ENCODE measurements around the gene TMEM150C.
"Not testable (repeated sequence)": the region's sequence is repeated elsewhere in the genome, so short reads cannot be mapped to it uniquely, and the experiment has no call there.

TMEM150C gene

DNA sequence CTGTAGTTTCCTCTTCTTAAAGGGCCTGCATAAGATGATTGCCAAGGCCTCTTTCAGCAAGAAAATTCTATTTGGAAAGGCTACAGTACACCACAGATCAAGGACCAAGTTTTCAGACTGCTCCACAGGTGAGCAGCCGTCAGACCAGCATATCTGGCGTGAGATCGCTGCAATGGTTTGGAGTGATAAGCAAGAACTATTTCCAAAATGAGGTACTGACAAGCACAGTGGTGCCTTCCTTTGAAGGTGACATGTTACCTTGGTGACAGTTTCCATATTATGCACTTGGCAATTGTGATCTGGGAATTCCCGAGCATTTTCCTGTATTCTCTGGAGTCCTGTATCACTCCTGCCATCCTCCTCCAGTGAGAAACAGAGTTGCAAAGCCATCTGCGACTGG lies 7.3 kb upstream of the TMEM150C start:
- no peak for DNase-seq (ENCODE audit: low read depth in 3 of 3)

DNA sequence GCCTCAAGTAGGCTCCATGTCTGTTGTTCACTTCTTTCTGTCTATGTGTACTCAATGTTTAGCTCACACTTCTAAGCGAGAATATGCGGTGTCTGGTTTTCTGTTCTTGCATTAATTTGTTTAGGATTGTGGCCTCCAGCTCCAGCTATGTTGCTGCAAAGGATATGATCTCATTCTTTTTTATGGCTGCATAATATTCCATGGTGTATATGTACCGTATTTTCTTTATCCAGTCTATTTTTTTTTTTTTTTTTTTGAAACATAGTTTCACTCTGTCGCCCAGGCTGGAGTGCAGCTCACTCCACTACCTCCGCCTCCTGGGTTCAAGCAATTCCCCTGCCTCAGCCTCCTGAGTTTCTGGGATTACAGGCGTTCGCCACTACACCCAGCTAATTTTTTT lies 5.7 kb upstream of the TMEM150C start:
- DNase-seq (ENCODE audit: low read depth in 3 of 3) = no peak

DNA sequence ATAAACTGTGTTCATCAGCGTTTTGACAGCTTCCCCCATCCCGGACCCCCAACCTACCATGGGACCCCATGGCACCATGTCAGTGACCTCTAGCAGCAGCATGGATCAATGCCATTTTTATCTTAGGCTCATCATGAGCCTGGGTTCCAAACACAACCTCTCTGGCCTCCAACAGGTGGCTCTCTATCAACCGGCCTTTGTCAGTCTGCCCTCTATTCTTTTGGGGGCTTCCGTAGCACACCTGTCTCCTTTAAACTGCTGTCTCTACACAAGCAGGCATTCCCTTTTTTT lies 721 bp upstream of the TMEM150C start:
- no peak for DNase-seq (ENCODE audit: low read depth in 3 of 3)

DNA sequence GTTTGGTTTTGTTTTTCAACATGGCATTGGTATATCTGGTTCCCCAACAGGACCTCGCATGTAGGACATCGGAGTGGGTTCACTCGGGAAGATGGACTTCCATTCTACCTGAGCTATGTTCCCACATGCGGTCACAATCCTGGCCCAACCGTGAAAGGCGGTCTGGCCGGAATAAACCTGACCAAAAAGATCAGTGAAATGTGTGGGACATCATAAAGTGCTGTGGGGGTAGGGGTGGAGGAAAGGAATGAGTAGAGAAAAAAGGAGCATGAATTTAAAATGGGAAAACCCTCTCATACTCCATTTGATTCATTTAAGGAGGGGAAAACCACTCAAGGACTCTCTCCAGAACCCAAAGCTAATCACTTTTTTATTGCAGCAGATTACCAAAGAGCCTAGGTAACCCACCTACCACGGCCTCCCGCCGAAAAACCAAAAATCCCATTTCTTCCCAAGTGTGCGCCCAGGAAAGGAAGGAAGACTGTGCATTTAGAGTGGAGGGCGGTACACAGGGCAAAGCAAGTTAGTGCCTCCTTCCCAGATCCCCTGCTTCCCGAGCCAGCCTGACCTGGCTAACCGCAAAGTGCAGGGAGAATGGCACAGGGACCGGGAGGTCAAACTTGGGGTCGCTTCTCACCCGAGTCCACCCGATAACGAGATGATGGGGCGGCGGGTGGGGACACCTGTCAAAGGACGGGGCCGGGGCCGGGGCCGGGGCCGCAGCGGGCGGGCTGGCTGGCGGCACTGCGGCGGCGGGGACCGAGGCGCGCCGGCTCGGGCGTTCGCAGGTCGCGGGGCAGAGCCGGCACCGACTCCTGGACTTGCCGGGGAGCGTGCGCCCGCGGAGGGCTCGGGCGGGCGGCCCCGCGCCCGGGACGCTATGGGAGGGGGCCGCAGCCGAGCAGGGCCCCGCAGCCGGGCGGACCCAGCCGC lies 669 bp downstream of the TMEM150C start:
- DNase-seq (ENCODE audit: low read depth in 3 of 3) = no peak

DNA sequence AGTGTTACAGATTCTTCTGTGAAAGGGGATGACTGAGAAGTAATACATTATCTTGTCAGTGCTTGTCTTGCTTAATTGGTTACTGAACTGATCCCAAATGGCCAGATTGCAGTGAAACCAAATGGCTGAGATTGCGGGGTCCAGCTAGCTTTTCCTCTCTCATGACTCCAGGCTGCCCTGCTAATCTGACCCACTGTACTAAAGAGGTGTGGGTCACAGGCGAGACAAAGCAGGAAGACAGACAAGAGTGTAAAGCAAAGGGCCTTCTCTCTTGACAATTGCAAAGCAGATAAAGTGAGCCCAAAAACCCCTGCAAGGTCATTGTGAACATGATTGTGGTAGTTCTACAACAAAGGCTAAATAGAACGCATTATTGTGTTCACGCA lies 2.1 kb downstream of the TMEM150C start:
- DNase-seq (ENCODE audit: low read depth in 3 of 3) = no peak

DNA sequence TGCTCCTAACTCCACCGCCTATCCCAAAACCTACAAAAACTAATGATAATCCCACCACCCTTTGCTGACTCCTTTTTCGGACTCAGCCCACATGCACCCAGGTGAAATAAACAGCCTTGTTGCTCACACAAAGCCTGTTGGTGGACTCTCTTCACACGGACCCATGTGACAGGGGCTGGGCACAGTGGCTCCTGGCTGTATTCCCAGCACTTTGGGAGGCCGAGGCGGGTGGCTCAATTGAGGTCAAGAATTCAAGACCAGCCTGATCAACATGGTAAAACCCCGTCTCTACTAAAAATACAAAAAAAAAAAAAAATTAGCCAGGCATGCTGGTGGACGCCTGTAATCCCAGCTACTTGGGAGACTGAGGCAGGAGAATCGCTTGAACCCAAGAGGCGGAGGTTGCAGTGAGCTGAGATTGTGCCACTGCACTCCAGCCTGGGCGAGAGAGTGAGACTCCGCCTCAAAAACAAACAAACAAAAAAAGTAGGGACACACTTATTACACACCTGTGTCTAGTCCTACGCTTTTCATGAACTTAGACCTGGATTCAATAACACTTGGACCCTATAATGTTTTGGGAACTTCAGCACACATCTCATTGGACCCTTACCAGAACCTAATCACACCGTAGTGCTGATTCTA lies 2.6 kb downstream of the TMEM150C start:
- DNase-seq (ENCODE audit: low read depth in 3 of 3) = not testable (repeated sequence)

DNA sequence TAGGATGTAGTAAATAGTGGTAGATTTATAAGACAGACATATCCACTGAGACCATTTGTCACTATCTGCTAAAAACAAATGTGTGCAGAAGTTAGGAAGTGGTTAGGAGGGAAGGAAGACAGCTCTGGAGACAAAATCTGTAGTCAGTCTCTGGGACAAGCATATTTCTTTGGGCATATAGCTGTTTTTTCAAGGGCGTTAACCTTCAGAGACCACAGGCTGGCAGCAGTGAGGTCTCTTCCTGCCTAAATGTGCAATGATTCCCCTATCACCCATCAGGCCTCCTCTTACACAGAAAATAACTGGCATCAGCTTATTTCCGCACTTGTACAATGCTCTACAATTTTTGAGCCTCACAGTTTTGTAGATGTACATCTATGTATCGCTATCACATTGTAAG lies 6.5 kb downstream of the TMEM150C start:
- no peak for DNase-seq (ENCODE audit: low read depth in 3 of 3)

DNA sequence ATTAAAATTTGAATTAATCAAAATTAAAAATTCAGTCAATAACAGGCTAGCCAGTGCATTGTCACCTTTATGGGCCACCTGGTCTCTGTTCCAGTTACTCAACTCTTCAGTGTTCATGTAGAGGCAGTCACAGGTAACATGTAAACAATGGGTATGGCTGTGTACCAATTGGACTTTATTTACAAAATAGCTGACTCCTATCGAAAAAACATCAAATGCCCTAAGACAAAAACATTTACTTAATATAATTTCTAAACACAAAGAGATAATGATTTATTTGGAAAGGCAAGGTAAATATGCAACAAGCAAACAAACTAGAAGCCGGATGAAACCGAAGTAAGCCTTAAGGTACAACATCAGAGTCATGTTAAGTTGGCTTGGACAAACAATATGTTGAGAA lies 8.8 kb downstream of the TMEM150C start:
- DNase-seq (ENCODE audit: low read depth in 3 of 3) = no peak

DNA sequence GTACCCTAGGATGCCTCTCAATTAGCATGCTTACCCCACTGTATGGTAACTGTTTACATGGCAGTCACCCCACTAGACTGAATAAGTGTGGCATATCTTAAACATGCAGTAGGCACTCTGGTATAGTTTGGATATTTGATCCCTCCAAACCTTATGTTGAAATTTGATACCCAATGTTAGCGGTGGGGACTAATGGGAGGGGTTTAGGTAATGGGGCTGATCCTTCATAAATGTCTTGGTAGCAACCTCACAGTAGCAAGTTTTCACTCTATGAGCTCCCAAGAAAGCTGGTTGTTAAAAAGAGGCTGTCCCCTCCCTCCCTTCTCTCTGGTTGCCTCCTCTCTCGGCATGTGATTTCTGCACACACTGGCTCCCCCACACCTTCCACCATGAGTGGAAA lies 10.1 kb downstream of the TMEM150C start:
- DNase-seq (ENCODE audit: low read depth in 3 of 3) = no peak

DNA sequence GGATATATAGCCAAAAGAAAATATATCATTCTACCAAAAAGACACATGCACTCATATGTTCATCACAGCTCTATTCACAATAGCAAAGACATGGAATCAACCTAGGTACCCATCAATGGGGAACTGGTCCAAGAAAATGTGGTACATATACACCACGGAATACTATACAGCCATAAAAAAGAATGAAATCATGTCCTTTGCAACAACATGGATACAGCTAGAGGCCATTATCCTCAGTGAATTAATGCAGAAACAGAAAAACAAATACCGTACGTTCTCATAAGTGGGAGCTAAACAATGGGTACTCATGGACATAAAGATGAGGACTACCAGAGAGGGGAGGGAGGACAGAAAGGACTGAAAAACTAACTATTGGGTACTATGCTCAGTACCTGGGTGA lies 13.9 kb downstream of the TMEM150C start:
- DNase-seq (ENCODE audit: low read depth in 3 of 3) = not testable (repeated sequence)

DNA sequence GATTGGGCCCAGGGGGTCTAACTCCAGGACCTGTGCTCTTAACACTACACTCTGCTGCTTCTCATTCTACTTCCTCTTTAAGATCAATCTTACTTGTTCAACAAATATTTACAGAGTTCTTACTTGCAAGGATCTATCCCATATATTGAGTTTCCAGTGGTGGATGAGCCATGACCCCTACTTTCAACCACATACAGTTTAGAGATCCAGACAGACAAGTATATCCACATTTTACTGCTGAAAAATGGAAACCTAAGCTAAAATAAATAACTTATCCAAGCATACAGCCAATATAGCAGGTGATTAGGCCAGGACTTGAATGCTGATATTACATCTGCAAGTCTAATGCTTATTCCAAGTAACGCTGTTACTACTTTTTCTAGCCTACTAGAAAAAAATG lies 18.7 kb downstream of the TMEM150C start:
- no peak for DNase-seq (ENCODE audit: low read depth in 3 of 3)

DNA sequence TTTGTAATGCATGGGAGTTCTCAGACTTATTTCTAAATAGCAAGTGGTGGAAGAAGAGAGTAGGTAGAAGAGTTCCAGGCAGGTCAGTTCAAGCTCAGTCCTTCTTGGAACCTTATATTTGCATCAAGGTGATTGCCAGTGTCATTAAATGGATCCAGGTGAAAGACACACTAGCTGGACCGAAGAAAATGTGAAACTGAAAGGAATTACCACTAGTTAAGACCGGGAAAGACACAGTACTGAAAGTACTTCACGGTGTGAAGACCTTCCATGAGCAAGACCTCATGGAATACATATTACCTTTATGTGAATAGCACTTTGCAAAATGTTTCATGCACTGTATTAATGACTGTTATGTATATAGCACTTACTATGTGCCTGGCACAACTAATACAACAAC lies 19.1 kb downstream of the TMEM150C start:
- DNase-seq (ENCODE audit: low read depth in 3 of 3) = no peak

DNA sequence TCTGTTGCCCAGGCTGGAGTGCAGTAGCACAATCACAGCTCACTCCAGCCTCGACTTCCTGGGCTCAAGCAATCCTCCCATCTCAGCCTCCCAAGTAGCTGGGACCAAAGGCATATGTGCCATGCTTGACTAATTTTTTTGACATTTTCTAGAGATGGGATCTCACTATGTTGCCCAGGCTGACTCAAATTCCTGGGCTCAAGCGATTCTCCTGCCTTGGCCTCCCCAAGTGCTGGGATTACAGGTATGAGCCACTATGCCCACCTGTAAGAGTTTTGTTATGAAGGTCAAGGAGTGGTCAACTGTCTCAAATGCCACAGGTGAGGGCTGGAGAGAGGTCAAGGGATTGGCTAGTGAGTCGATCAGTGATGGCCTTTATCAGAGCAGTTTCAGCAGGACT lies 32.5 kb downstream of the TMEM150C start:
- no peak for DNase-seq (ENCODE audit: low read depth in 3 of 3)

DNA sequence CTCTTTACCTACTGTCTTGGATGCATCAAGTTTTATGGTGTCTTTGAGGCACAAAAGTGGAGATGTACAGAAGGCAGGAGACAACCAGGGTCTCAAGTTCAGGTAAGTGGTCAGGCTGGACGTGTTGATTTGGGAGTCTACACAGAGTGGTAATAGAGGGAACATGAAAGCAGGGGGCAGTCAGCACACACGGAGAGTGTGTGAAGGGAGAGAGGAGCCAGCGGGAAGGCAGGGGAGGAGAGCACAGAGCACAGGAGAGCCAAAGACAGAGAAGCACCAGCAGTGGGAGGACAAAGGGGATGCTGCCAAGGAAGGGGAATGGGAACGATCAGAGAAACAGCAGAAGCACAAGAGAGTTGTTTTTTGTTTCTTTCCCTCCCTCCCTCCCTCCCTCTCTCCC lies 32.9 kb downstream of the TMEM150C start:
- no peak for DNase-seq (ENCODE audit: low read depth in 3 of 3)

DNA sequence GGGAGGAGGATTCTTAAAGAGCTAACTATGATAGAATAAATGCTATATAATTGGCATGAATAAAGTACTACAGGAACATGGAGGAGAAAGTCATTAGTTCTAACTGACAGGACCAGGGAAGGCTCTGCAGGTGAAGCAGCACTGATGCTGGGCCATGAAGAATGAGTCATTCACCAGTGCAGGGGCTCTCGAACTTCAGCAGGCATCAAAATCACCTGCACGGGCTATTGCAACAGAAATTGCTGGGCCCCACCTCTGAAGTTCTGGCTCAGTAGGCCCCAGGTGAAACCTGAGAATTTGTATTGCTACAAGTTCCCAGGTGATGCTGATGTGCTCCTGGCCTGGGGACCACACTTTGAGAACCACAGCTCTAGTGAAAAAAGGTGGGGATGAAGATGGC lies 33.7 kb downstream of the TMEM150C start:
- DNase-seq (ENCODE audit: low read depth in 3 of 3) = no peak

DNA sequence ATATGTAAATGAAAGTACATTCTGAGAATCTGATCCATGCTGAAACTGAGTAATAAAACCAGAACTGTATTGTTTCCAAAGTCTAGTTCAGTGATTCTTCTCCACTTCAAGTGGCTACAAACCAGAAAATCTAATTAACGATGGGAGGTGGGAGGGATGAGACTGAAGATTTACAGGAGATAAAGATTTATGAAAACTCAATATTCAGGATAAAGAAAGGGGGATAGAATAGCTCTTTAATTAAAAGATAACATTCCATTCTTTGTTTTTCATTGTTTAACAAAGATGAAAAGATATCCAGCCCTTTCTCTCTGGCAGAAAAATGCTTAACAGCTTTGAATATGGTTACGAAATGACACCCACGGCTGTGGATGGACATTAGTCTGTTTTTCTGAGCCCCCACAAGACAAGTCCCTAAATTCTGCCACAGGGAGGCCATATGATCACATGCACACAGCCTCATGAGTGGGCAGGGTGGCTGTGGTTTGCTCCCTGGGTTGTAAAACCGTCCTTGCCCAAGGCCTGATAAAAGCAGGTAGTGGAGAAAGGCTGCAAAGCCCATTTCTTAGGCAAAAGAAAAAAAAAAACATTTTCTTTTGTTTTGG lies 36.4 kb downstream of the TMEM150C start:
- DNase-seq (ENCODE audit: low read depth in 3 of 3) = no peak

DNA sequence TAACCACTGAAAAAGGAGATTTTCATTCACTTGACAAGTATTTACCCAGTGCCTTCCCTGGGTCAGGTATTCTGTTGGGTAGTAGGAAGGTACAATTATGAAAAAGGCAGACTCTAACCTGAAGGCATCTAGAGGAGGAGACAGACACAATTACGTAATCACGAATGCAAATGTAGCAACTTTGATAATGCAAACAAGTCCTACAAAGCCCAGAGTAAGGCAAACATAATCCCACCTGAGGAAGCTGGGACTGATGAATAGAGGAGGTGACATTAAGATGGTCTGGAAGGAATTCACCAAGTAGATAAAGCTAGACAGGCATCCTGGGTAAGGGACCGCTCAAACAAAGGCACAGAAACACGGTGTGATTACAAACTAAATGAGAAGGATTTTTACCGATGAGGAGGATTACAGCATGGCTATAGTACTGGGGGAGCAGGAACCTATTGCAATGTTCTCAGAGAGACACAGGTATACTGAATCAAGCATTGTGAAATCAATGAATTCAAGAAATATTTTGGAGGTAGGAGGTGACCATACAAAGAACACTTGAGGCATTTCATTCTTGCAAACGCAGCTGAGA lies 37.1 kb downstream of the TMEM150C start:
- DNase-seq (ENCODE audit: low read depth in 3 of 3) = no peak

DNA sequence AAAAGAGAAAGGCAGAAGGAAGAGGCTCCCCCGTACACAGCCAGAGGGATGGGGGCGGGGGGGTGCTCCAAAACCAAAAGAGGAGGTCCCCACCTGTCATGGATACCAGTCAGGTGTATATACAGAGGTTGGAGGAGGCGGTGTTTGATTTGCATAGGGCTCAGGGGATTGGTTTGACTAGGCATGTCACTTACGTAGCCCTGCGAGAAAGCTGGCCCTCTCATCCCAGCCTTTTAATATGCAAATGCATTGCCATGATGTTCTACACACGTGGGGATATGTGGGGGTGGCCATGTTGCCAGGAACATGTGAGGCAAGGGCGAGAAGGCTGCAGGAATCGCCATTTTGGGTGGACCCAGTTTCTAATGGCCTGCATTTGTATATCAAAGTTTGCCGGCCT lies 38.6 kb downstream of the TMEM150C start:
- no peak for DNase-seq (ENCODE audit: low read depth in 3 of 3)

DNA sequence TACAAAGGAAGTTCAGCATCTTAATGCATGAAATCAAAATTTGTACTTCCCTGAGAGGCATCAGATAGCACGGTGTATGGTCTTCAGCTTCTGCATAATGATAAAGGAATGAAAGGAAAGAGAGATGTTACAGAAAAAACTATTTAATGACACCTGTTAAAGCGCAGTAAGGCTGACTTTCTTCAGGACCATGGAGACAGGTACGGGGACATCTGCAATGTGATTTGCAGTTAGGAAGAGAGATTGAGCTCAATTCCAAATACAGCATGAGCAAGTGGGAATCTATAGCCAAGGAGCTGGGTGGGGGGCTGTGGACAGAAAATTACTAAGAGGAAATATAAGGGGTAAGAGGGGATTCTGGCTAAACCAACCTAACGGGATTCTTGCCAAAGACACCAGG lies 39.3 kb downstream of the TMEM150C start:
- no peak for DNase-seq (ENCODE audit: low read depth in 3 of 3)

DNA sequence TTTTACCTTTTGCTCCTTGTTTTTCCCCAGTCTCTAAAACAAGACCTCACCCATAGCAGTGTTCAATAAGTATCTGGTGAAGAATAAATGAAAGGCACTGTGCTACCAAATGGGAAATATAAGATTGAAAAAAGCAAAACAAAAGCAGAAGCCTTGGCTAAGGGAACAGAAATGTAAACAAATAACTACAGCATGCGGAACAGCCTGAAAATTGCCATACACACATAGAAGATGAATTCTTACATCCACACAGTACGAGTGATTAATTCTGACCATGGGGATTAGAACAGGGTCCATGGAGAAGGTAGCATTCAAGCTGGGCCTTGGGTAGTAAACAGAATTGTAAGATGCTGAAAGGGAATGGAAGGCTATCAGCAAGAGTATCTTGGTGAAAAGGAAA lies 40.5 kb downstream of the TMEM150C start:
- DNase-seq (ENCODE audit: low read depth in 3 of 3) = no peak

DNA sequence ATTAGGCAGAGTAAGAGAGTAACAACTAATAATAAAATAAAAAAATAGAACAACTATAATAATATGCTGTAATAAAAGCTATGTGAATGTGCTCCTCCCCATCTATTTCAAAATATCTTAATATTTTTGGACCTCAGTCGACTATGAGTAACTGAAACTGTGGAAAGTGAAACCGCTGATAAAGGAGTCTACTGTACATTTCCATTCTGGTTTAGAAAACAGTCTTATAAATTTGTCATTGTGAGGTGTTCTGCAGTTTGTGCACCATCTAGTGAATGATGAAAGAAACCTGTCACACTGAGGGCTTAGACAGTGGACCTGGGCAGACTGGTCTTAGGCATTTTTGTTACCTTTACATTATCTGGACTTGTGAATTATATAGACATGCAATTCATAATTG lies 42.0 kb downstream of the TMEM150C start:
- DNase-seq (ENCODE audit: low read depth in 3 of 3) = no peak

DNA sequence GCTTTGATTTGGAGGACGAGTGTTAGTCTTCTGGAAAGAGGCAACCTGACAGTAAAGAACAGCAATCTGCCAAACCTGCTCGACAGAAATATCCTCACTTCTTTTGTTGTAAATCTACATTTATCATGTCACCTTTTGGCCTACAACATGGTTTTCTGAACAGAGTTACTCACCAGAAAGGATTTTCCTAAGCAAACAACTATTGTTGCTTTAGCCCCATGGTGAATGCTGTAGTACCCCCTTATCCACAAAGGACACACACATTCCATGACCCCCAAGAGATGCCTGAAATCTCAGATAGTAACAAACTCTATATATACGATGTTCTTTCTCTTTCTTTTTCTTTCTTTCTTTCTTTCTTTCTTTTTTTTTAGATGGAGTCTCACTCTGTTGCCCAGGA lies 42.7 kb downstream of the TMEM150C start:
- DNase-seq (ENCODE audit: low read depth in 3 of 3) = no peak

DNA sequence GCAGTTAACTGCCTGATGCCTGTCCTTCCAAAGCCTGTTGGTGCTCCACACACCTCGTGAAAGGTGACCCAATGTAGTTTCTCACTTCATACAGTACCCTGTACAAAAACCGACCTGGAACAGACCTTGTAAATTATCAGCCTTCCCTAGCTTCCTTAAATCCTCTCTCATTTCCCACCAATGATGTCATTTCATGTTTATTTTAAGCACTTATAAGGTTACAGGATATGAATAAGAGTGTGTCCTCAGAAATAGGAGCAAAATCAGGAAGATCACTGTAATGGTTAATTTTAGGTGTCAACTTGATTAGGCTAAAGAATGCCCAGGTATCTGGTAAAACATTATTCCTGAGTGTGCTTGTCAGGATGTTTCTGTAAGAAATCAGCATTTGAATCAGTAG lies 44.7 kb downstream of the TMEM150C start:
- DNase-seq (ENCODE audit: low read depth in 3 of 3) = no peak
